Nephron progenitor cell (in vitro differentiated cells): ENCODE measurements around the gene NTF3.

ENCODE experiments used
- DNase-seq: peaks from one replicate; pipeline ENCODE4 v3.0.0; 2021
- H3K27ac Mint-ChIP-seq: 2 replicates; pipeline ENCODE4 v1.8.0; 2021; ENCODE audit warnings: mild to moderate bottlenecking, moderate library complexity, mixed read lengths
- H3K27me3 Mint-ChIP-seq: 2 replicates; pipeline ENCODE4 v1.8.0; 2021; ENCODE audit warnings: mild to moderate bottlenecking, low read depth, mixed read lengths; ENCODE audit not compliant: poor library complexity
- H3K36me3 Mint-ChIP-seq: 2 replicates; pipeline ENCODE4 v1.8.0; 2021; ENCODE audit warnings: low read depth, mixed read lengths
- H3K4me1 Mint-ChIP-seq: 2 replicates; pipeline ENCODE4 v1.8.0; 2021; ENCODE audit warnings: mixed read lengths
- H3K4me3 Mint-ChIP-seq: 2 replicates; pipeline ENCODE4 v1.8.0; 2021; ENCODE audit warnings: mild to moderate bottlenecking, moderate library complexity, mixed read lengths
- H3K9me3 Mint-ChIP-seq: 2 replicates; pipeline ENCODE4 v1.8.0; 2021; ENCODE audit warnings: mild to moderate bottlenecking, moderate library complexity, mixed read lengths
- CTCF ChIP-seq: fragments of 200-600 bp; sonication (generic); IDR thresholded peaks from 2 replicates; pipeline ENCODE4 v1.5.0; 2021; ENCODE audit warnings: antibody characterized with exemption

NTF3 gene

GRCh38 chr12:5439371-5439771, 7.5 kb downstream of the NTF3 start:
- H3K4me3 Mint-ChIP-seq: no peak overlapping the region
- H3K9me3 Mint-ChIP-seq: peaks cover 12% of the 10 kb centered on the region
- H3K27ac Mint-ChIP-seq: no peak overlapping the region
- H3K36me3 Mint-ChIP-seq: peaks cover 12% of the 10 kb centered on the region
- H3K27me3 Mint-ChIP-seq: peaks cover 38% of the 10 kb centered on the region
- peaks cover 26% of the 10 kb centered on the region for H3K4me1 Mint-ChIP-seq
- DNase-seq: no peak
- no peak for TF ChIP-seq CTCF

DNA sequence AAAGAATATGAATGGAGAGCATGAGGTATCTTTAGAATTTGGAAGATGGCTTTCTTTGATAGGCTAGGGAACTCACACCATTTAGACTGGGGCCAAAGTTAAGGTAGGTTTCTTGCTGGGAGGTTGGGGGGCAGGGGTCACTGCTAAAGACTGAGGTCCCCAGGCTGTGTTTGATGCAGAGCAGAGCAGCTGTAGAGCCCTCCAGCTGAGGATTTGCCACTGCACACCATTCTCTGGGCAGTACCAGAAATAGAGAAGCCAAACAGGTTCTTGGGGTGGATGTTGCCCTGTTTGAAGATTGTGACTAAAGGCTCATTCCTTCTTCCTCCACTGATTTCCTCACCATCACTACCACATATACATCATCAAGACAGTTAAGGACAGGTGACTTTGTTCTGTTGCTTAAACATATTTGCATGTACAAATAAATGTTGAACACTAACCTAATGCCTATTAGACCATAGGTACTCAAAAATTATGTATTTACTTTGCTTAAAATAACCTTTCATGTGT, 7.9 kb downstream of the NTF3 start:
- Mint-ChIP-seq H3K4me1 (peaks cover 26% of the 10 kb centered on the region), H3K9me3 (peaks cover 12% of the 10 kb centered on the region), H3K27ac (no peak overlapping the region), H3K36me3 (peaks cover 12% of the 10 kb centered on the region), H3K4me3 (no peak overlapping the region), H3K27me3 (peaks cover 40% of the 10 kb centered on the region)
- TF ChIP-seq CTCF: no peak
- no peak for DNase-seq

DNA sequence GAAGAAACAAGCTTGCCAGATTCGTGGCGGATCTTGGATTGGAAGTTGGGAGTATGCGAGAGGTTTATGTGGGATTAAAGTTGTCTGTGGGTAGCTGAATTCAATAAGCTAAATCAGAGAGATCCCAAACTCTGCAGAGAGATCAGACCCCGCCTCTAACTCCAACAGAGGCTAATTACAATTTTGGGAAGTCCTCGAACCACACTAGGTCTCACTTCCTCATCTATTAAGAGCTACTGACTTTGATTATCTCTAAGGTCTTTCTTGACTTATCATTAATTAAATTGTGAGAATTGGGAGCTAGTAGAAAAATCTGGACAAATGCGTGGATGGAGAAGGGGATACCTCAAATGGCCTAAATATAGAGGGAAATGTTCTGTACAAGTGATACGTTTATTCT, 9.1 kb downstream of the NTF3 start:
- Mint-ChIP-seq H3K9me3 (peaks cover 12% of the 10 kb centered on the region), H3K4me3 (no peak overlapping the region), H3K4me1 (peaks cover 26% of the 10 kb centered on the region), H3K36me3 (peaks cover 12% of the 10 kb centered on the region), H3K27ac (no peak overlapping the region), H3K27me3 (peaks cover 44% of the 10 kb centered on the region)
- no peak for DNase-seq
- TF ChIP-seq CTCF: no peak

DNA sequence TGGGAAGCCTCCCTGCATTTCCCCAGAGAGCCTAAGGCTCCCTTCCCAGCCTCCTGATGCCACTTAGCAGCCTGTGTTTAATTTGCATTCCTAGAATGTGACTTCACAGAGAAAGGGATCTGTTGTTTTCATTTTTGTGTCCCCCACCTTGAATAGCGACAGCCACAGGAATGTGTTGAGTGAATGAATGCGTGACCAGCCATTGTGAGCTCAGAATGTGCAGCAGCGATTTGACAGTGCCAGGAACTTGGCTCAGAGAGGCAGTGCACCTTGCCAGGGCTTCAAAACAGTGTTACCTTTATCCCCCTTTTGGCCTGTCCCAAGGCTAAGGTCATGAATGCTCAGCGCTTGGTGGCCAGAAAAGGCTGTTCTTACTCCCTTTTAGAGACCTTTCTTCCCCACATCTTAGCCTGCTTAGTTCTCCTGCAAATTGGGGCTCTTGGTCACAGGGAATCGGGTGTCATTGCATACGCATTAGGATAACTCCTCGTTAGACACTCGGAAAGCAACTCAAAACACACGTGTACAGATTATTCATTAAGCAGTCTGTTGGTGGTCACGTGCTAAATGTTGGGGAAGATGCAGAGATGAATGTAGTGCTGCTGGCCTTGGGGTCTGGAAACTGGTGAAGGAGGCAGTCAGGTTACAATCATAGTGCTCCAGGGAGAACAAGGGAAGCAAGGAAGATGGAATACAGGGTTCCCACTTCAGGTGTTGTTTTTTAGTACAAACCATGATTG, 9.8 kb downstream of the NTF3 start:
- Mint-ChIP-seq H3K4me1 (peaks cover 26% of the 10 kb centered on the region), H3K36me3 (peaks cover 12% of the 10 kb centered on the region), H3K27ac (no peak overlapping the region), H3K27me3 (peaks cover 44% of the 10 kb centered on the region), H3K4me3 (no peak overlapping the region), H3K9me3 (peaks cover 12% of the 10 kb centered on the region)
- DNase-seq: no peak
- TF ChIP-seq CTCF: no peak

- no peak for DNase-seq
- peaks cover 10% of the 10 kb centered on the region for H3K36me3 Mint-ChIP-seq
Observed at GRCh38 chr12:5442251-5443006, 10.5 kb downstream of the NTF3 start.

More at GRCh38 chr12:5442251-5443006, 10.5 kb downstream of the NTF3 start:
- Mint-ChIP-seq H3K4me3 (no peak overlapping the region), H3K4me1 (peaks cover 19% of the 10 kb centered on the region), H3K9me3 (peaks cover 10% of the 10 kb centered on the region), H3K27me3 (peaks cover 47% of the 10 kb centered on the region), H3K27ac (no peak overlapping the region)
- TF ChIP-seq CTCF: peak; percentile 58
